Activated B cell treated with CpG ODN at 0.5 μM for 24 hours (primary cell): ENCODE measurements around the gene PLEKHA8. TPM values are rescaled to one million over a fixed set of nuclear protein-coding genes. Genes with fewer than 3 reads are reported as not detected.

Experiments
- ATAC-seq: fragments of 200-7000 bp; cut with Tn5 transposase; one replicate; pipeline ENCODE4 v1.10.0; 2021; ENCODE audit warnings: low read depth, mild to moderate bottlenecking, moderate library complexity
- CTCF ChIA-PET: fragments of 350-600 bp; sonication (Branson Sonifier 250); formaldehyde crosslinking; loops from one replicate; lab custom pipeline; 2021; ENCODE audit warnings: antibody characterized with exemption; lab: Charles Lee
- POLR2A ChIA-PET: fragments of 350-600 bp; sonication (Branson Sonifier 250); formaldehyde crosslinking; loops from one replicate; lab custom pipeline; 2021; ENCODE audit warnings: antibody characterized with exemption; lab: Charles Lee
- DNase-seq: peaks from one replicate; pipeline ENCODE4 v3.0.0; 2022
- H3K27ac Mint-ChIP-seq: one replicate; pipeline ENCODE4 v1.8.0; 2020; ENCODE audit warnings: mixed read lengths
- H3K27me3 Mint-ChIP-seq: one replicate; pipeline ENCODE4 v1.8.0; 2021; ENCODE audit warnings: mixed read lengths
- H3K36me3 Mint-ChIP-seq: one replicate; pipeline ENCODE4 v1.8.0; 2021; ENCODE audit warnings: low read depth, mixed read lengths
- H3K4me1 Mint-ChIP-seq: one replicate; pipeline ENCODE4 v1.8.0; 2021; ENCODE audit warnings: mixed read lengths
- H3K4me3 Mint-ChIP-seq: one replicate; pipeline ENCODE4 v1.8.0; 2020; ENCODE audit warnings: mild to moderate bottlenecking, mixed read lengths
- H3K9me3 Mint-ChIP-seq: one replicate; pipeline ENCODE4 v1.8.0; 2020; ENCODE audit warnings: mixed read lengths
- CTCF ChIP-seq: fragments of 200-600 bp; IDR thresholded peaks from one replicate; pipeline ENCODE4 v1.8.0; 2022; ENCODE audit warnings: antibody characterized with exemption, mild to moderate bottlenecking
- intact Hi-C: fragments of 100-400 bp; cut with micrococcal nuclease; formaldehyde crosslinking; loops from one replicate; pipeline ENCODE4 v1.15.1; 2024
- total RNA-seq: library from RNA; stranded (reverse); gene quantifications from 2 replicates; pipeline ENCODE4 v1.2.3, GENCODE V29; 2022

The PLEKHA8 gene
- total RNA-seq, 1 donor from 2014 or later = 9.3 TPM

- CTCF ChIA-PET = no interaction called here
- intact Hi-C loops = no loop called here
Observed at GRCh38 chr7:30171766-30172447, 143.7 kb downstream of the PLEKHA8 start.

GRCh38 chr7:30172451-30172850 is 144.2 kb downstream of the PLEKHA8 start:
- ChIA-PET POLR2A (no interaction called here), CTCF (no interaction called here)
- Mint-ChIP-seq H3K4me3 (no peak overlapping the region), H3K27ac (no peak overlapping the region), H3K27me3 (no peaks in the 10 kb centered on the region), H3K4me1 (peaks cover 20% of the 10 kb centered on the region), H3K36me3 (no peaks in the 10 kb centered on the region), H3K9me3 (no peaks in the 10 kb centered on the region)
- TF ChIP-seq CTCF = no peak
- ATAC-seq = no peak
- intact Hi-C loops = no loop called here
- no peak for DNase-seq

More at GRCh38 chr7:30171766-30172447, 143.7 kb downstream of the PLEKHA8 start:
- no peak for TF ChIP-seq CTCF
- ATAC-seq = no peak
- POLR2A ChIA-PET = no interaction called here
- Mint-ChIP-seq H3K4me3 (no peak overlapping the region), H3K9me3 (no peaks in the 10 kb centered on the region), H3K4me1 (peaks cover 14% of the 10 kb centered on the region), H3K36me3 (no peaks in the 10 kb centered on the region), H3K27me3 (no peaks in the 10 kb centered on the region), H3K27ac (no peak overlapping the region)
- DNase-seq = no peak

- Mint-ChIP-seq H3K9me3 (no peaks in the 10 kb centered on the region), H3K27ac (no peak overlapping the region), H3K4me3 (no peak overlapping the region), H3K36me3 (no peaks in the 10 kb centered on the region), H3K27me3 (no peaks in the 10 kb centered on the region), H3K4me1 (peaks cover 26% of the 10 kb centered on the region)
- ChIA-PET CTCF (interaction anchor here (0.6 to 1.3 kb wide), 2 partner anchors 101 to 196 kb away, joined by 3 read pairs; no protein-coding TSS in a partner anchor), POLR2A (no interaction called here)
- no peak for ATAC-seq
- intact Hi-C loops = no loop called here
- DNase-seq = no peak
- no peak for TF ChIP-seq CTCF
Observed at GRCh38 chr7:30173058-30173897, 145.1 kb downstream of the PLEKHA8 start.

GRCh38 chr7:30175180-30175579 is 147.0 kb downstream of the PLEKHA8 start:
- Mint-ChIP-seq H3K9me3 (no peaks in the 10 kb centered on the region), H3K4me3 (no peak overlapping the region), H3K36me3 (no peaks in the 10 kb centered on the region), H3K27me3 (no peaks in the 10 kb centered on the region), H3K4me1 (peaks cover 41% of the 10 kb centered on the region), H3K27ac (no peak overlapping the region)
- DNase-seq (no peak), ATAC-seq (no peak)
- no peak for TF ChIP-seq CTCF
- CTCF ChIA-PET = no interaction called here
- POLR2A ChIA-PET = interaction anchor here (0.7 kb wide), 1 partner anchor 302 kb away, joined by 3 read pairs; no protein-coding TSS in a partner anchor
- intact Hi-C loops = loop anchor here (5.0 kb wide), 1 partner anchor 52 kb away; no protein-coding TSS in a partner anchor

GRCh38 chr7:30175636-30176147 is 147.5 kb downstream of the PLEKHA8 start:
- DNase-seq (no peak), ATAC-seq (no peak)
- no peaks in the 10 kb centered on the region for H3K9me3 Mint-ChIP-seq
- intact Hi-C loops = loop anchor here (5.0 kb wide), 1 partner anchor 52 kb away; no protein-coding TSS in a partner anchor
- H3K4me1 Mint-ChIP-seq = peaks cover 41% of the 10 kb centered on the region
- ChIA-PET CTCF (no interaction called here), POLR2A (interaction anchor here (0.6 to 0.7 kb wide), 3 partner anchors 27 to 302 kb away, joined by 3 to 4 read pairs (median 3); no protein-coding TSS in a partner anchor)
- H3K36me3 Mint-ChIP-seq = no peaks in the 10 kb centered on the region
- H3K4me3 Mint-ChIP-seq = no peak overlapping the region
- H3K27ac Mint-ChIP-seq = peak overlapping the region; percentile 37
- no peaks in the 10 kb centered on the region for H3K27me3 Mint-ChIP-seq
- no peak for TF ChIP-seq CTCF
